Stimulated activated CD4-positive, alpha-beta T cell treated with anti-CD3 and anti-CD28 coated beads, Interleukin-15, amount 100 ng/mL, for 1 hour (primary cell): Measurements from ENCODE around the gene FUT1.
"Not testable (repeated sequence)": the region's sequence is repeated elsewhere in the genome, so short reads cannot be mapped to it uniquely, and the experiment has no call there.

Experiments
- DNase-seq, 2 donors: peaks; one replicate each; pipeline ENCODE4 v3.0.0-alpha.2; 2020; ENCODE audit warnings: low read depth in 1 of 2, low spot score in 1 of 2

FUT1 gene

DNA sequence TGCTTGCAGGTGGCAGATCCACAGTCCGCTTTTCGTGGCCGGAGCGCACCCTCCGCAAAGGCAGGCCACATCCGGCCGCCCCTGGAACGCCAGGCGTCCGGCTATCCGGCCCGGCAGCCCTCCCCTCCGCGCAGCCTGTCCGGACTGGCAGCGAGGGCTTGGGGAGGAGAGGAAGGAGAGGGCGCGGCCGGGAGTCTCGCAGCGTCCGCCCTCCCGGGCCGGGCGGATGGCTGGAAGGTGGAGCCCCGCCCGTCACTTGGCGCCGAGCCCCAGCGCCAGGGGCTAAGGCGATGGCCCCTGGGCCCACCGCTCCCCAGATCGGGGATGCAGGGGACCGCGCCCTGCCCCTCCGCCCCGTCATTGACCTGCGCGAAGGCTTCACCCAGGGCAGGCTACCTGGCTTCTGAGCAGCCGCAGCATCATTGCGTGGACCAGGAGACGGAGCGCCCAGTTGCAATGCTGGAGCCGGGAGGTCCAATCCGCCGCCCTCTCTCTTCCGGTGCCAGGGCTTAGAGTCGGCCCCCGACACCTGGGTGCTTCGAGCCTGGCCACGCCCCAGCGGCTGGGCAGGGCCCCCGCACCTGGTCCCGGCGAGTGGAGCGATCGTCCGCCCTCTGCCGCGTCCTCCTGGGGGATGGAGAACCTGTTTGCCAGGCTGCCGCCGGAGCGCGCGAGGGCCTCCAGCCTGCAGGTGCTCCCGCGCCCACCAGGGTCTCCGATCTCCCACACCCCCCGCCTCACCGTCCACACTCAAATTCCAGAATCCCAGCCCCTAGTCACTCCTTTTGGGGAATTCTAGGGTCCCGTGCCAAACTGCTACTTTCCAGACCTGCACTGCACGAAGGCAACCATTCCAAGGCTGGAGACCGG is at the start of gene FUT1:
FUT1 (minus strand) TSS at position 146 of the 870 bp plus-strand sequence. CDS start 1,360 bp downstream, outside the sequence.
- DNase-seq, result no peak

DNA sequence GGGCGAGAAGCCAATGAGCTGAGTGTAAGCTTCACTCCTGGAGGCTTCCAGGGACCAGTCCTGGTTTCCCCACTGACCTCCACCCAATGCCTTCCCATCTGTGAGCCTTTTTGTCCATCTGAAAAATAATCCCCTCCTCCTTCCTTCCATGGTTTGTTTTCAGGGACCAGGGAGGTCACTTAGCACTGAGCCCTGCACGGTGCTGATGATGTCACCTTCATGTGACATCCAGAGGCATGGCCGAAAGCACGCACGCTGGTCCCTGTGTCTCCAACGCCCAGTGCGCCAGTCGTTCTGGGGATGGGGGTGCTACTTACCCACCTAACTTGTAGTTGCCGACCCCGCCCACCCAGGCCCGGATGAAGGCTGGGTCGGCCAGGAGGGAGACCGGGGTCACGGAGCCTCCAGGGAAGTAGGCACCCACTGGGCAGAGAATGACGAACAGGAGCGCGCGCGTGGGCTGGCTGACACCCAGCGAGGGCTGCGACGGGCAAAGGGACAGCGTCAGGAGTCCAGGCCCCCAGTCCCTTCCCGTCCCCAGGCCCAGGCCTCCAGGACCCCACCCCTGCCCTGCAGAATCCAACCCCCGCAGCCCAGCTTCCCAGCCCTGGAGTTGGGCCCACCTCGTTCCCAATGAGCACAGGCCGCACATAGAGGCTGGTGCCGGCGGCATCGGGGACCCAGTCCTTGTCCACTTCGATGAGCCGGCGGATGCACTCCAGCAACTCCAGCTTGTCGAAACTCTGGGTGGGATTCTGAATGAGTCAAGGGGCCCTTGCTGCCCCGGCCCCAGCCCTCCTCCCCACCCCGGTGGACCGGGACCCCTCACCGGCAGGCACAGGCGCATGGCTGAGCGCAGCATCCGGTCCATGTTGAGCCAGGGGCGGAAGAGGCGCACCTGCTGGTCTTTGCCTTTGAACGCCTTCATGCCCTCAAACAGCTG is 47.2 kb upstream of the FUT1 start:
- DNase-seq, result no peak

DNA sequence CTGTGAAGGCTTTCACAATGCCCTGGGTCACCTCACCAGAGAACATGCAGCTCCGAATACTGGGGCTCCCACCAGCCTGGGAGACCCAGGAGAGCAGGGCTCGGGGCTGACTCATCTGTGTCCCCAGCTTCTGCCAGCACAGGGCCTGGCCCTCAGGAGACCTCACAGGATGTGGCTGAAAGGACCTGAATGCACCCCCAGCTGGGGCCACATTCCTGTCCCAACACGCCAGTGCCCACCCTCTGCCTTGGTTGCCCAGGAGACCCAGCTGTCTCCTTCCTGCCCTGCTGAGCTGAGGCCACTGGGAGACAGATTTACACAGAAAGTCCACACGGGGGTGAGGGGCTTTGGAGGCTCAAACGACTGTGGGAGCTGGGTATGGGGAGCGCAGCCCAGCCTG is 46.5 kb upstream of the FUT1 start:
- DNase-seq, result no peak

DNA sequence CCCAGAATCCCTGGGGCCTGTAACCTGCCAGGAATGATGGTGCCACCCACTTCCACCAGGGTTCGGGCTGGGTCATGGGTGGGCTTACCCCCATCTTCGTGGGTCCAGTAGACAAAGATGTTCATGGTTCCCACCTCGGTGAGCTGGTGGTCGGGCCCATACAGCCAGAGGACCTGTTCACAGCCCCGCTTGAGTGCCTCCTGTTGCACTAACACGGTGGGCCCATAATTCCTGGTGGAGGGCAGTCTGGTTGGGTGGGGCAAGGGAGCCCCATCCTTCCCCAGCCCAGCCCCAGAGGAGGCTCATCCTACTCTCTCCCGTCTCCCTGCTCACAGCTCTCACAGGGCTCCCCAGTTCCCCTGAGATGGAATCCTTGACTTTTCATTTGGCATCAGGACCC is 44.7 kb upstream of the FUT1 start:
- DNase-seq, result no peak

DNA sequence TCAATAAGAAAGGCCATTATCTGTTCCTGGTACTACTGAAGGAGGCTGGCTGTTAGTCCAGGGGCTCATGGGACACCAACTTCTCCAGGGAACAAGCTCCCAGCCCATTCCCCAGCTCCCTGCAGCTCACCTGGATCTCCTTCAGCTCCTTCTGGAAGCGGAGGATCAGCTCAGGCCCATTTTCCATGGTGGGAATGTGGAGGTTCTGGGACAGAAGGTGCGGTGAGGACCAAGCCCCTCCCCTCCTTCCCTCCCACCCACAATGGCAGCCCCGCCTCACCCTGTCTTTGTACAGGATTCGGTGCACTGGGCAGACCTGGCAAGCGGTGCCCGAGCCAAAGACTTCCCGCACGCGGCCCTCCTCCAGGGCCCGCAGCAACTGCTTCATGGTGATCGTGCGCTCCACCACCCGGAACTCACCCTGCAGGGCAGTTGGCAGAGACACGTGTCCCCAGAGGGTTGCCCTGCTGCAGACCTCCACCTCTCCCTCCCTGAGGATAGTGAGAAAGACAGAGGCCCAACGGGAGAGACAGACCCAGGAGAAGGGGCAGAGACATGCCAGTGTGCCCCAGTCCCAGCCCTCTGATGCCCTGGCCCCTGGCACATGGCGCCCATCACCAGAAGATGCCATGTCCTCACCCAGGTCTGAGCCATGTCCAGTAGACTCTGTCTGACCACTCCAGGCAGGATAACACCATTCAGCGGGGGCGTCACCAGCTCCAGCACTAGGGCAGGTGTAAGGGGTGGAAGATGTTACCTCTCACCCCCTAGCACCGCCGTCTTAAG is 44.0 kb upstream of the FUT1 start:
- DNase-seq, result no peak

DNA sequence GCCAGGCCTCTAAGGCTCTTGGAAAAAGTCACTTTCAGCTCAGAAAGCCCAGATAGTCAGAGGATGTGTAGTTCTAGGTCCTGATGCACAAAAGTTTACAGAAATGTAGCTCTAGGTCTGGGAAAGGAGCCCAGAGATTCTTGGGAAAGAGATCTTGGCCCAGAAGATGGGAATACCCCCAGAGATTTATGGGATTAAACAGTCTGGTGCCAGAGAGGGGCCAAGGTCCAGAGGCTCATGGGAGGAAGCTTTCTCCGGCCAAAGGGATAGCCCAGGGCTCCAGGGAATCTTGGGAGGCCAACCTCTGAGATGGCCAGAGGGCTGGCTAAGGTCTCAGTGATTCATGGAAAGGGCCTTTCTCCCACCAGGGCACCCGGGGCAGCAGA is 43.2 kb upstream of the FUT1 start:
- DNase-seq, result no peak

DNA sequence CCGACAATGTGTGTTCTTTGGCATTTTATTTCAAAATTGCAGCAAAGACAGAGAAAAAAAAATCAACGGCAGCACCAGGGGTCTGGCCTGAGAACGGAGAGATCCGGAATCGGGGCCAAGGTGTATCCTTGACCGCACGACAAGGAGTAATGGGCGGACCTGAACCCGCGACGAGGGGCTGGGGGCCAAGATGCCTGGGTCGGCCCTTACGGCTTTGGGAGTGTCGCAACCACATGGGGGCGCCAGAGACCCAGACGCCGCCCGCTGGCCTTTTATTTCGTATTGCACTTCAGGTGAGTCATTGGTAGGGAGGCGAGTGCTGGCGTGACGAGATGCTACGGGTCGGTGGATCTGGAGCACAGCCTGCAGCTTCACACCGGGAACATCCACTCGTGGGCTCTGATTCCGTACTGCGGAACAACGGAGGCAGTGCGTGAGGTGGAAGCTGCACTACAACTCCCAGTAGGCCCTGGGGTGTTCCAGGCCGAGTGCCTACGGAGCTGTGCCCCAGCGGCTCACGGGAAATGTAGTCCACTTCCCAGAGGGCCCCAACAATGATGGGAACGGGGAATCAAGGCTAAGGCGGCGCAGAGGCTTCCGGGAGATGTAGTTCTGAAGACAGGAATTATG is 42.7 kb upstream of the FUT1 start:
- peak; percentile 68 to 74 for DNase-seq

DNA sequence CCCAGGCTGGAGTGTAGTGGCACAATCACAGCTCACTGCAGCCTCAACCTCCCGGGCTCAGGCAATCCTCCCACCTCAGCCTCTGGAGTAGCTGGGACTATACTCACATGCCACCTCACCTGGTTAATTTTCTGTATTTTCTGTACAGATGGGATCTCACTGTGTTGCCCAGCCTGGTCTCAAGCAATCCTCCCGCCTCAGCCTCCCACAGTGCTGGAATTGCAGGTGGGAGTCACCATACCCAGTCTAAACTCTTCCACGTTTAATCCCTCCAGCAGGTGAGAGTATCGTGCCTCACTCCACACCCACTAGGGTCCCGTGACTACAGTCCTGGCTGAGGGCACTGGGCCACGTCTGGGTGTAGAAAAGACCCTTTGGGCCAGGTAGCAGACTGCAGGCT is 41.9 kb upstream of the FUT1 start:
- no peak for DNase-seq

DNA sequence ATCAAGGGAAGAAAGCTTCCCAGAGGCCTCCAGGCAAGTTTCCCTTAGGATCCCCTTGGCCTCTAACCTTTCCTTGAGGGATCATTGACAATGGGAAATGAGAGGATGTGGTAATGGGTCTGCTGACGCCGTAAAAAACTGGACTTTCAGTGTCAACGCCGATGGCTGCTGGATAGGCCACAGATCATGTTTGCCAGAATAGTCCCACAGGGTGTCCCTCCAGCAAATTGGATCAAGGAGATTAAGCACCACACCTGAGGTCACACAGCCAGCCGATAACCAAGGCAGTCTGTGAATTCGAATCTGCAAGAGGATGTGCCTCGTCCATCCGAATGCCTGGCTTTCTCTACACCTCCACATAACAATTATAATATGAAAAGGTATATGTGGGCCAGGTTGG is 40.8 kb upstream of the FUT1 start:
- DNase-seq, result no peak

DNA sequence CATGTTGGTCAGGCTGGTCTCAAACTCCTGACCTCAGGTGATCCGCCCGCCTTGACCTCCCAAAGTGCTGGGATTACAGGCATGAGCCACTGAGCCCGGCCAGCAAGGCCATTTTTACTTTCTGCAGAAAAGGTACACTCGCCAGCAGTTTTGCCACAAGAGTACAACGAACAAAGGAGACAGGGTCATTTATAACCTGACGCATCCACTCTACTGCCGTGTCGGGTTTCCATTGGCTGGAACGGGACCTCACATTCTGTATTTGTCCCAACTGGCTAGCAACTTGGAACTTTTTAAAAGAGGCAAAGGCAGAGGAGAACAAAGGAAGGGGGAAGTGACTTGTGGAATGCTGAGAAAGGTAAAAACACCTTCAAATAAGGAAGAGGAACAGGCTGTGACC is 34.9 kb upstream of the FUT1 start:
- not testable (repeated sequence) for DNase-seq

DNA sequence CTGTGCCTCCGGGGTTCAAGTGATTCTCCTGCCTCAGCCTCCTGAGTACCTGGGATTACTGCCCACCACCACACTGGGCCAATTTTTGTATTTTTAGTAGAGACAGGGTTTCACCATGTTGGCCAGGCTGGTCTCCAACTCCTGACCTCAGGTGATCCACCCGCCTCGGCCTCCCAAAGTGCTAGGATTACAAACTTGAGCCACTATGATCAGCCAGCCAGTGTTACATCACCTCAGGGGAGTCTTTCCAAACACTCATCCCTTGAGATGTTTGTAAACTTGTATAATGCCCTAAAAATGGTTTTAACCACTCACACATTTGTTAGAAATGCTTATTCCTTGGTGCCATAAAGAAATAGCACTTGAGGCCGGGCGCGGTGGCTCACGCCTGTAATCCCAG is 34.0 kb upstream of the FUT1 start:
- not testable (repeated sequence) for DNase-seq

DNA sequence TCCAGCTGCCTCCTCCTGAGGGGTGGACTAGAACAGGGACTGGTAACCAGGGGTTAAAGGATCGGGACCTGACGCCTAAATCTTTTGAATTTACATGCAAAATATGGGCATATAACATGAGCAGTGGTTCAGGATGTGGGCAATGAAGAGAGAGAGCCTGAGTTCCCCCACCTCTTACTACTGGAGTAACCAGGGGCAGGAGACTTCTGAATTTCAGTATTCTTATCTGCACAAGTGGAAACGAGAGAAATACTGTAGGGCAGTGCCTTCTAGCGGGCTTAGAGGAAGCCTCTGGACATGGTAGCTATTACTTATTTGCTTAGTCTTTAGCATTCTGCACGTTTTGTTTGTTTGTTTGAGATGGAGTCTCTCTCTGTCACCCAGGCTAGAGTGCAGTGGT is 32.1 kb upstream of the FUT1 start:
- DNase-seq, result no peak

DNA sequence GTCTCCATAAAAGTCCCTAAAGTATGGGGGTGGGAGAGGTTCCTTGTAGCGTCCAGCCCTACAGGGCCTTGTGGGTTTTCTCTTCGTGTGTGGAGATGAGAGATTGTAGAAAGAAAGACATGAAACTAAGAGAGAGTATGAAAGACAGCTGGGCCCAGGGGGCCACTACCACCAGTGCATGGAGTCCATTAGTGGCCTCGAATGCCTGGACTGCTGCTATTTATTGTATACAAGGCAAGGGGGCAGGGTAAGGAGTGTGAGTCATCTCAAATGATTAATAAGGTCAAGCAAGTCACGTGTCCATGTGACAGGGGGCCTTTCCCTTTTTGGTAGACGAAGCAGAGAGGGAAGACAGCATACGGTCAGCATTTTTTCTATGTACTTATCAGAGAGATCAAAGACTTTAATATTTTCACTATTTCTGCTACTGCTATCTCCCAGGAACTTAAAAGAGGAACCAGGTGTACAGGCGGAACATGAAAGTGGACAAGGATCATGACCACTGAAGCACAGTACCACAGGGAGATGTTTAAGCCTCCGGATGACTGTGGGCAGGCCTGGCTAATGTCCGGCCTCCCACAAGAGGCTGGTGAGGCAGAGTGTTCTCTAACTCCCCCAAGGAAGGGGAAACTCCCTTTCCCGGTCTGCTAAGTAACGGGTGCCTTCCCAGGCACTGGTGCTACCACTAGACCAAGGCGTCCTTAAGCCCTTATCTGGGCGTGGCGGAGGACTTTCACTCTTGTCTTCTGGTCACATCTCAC is 28.4 kb upstream of the FUT1 start:
- no peak for DNase-seq

DNA sequence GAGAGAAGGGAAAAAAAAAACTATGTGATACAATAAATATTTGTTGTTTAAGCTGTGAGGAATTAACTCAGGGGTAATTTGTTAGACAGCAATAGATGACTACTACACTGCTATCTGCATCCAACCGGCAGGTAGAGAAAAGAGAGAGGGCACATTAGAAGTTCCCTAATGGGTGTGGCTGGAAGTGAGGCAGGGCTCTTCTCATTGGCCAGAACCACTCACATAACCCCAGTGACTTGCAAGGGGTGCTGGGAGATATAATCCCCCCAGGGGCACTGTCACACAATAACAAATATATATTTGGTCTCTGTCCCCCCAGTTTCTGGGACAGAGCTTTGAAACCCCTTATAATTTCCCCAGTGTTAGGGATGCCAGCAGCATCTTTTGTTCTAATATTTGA is 27.2 kb upstream of the FUT1 start:
- DNase-seq, result no peak

DNA sequence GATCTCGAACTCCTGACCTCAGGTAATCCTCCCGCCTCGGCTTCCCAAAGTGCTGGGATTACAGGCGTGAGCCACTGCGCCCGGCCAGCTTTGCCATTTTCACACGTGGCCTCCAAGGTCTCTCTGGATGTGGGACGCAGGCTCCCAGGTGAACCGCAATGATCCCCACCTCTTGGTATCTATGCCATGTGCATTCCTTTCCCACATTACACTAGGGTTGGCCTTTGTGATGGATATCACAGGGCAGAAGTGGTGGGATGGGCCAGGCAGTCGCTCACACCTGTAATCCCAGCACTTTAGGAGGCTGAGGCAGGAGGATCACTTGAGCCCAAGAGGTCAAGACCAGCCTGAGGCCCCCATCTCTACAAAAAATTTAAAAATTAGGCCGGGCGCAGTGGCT is 25.3 kb upstream of the FUT1 start:
- DNase-seq, result no peak

DNA sequence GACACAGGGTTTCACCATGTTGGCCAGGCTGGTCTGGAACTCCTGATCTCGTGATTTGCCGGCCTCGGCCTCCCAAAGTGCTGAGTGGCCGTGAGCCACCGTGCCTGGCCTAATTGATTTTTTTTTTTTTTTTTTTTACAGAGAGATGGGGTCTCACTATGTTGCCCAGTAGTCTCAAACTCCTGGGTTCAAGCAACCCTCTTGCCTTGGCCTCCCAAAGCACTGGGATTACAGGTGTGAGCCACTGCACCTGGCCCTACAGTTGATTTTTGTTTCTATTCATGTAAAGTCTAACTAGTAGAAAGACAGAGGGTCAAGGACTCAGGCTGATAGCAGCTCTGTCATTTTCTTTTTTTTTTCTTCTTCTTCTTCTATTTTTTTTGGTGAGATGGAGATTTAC is 24.7 kb upstream of the FUT1 start:
- DNase-seq, result no peak

DNA sequence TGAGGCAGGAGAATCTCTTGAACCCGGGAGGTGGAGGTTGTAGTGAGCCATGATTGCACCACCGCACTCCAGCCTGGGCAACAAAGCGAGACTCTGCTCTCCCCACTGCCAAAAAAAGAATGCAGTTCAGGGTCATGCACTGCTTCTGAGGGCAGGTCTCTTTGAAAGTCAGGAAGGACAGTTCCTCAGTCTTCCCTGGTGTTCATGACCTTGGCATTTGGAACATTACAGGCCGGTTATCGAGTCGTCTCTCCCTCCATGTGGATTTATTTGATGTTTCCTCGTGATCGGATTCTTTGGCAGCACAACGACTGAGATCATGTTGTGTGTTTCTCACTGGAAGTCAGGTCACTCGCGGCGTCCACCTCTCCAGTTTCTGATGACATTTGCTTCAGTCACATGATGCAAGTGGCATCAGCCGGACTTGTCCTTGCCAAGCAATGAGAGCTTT is 20.1 kb upstream of the FUT1 start:
- DNase-seq, result no peak

DNA sequence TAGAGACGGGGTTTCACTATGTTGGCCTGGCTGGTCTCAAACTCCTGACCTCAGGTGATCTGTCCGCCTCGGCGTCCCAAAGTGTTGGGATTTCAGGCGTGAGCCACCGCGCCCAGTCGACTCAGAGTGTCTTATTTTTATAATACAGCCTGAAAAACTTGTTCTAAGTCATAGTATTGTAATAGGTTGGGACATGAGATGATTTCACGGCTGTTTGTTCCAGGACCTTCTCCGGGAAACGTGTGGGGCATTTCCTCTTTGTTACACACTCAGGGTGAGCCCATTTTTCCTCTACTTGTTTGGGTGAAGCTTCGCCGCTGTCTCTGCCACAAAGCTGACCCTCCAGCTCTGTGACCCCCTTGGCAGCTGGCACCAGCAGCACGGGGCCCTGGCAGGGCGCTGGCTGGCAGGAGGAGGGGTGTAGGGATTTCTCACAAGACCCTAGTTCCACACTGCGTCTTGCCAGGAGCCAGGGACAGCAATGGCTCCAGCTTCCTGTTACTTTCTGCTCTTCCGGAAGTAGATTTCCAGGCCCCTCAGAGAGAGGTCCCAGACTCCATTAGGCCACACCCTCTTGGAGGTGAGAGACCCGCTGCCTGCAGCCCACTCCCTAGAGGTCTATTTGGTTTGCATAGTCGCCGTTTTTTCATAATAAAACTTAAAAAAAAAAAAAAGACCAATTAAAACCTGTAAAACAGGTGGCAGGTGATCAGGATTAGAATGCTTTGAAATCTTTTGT is 18.5 kb upstream of the FUT1 start:
- no peak for DNase-seq

DNA sequence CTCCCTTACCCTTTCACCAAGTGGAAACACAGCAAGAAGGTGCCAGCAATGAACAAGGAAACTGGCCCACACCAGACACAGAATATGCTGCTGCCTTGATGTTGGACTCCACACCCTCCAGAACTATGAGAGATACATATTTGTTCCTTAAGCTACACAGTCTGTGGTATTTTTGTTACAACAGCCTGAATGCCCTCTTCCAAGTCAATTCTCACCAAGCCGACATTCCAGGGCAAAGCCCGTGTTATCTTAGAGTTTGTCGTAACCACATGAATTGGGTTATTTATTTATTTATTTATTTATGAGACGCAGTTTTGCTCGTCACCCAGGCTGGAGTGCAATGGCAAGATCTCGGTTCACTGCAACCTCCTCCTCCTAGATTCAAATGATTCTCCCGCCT is 17.8 kb upstream of the FUT1 start:
- DNase-seq, result no peak
